NCI-H1436 (cell line): Measurements from ENCODE around the gene ZNF609.

ENCODE experiments used
- DNase-seq: peaks from one replicate; lab custom pipeline; 2025; lab: John Stamatoyannopoulos, UW

ZNF609 gene

GRCh38 chr15:64536244-64536836 is 76.0 kb downstream of the ZNF609 start:
- DNase-seq: no peak

- no peak for DNase-seq
Observed at GRCh38 chr15:64542091-64542490, 81.7 kb downstream of the ZNF609 start.

- no peak for DNase-seq
Observed at GRCh38 chr15:64544450-64544849, 84.1 kb downstream of the ZNF609 start.

- DNase-seq: no peak
Observed at GRCh38 chr15:64547275-64547674, 86.9 kb downstream of the ZNF609 start.

GRCh38 chr15:64548235-64548634 is 87.9 kb downstream of the ZNF609 start:
- DNase-seq: no peak

DNA sequence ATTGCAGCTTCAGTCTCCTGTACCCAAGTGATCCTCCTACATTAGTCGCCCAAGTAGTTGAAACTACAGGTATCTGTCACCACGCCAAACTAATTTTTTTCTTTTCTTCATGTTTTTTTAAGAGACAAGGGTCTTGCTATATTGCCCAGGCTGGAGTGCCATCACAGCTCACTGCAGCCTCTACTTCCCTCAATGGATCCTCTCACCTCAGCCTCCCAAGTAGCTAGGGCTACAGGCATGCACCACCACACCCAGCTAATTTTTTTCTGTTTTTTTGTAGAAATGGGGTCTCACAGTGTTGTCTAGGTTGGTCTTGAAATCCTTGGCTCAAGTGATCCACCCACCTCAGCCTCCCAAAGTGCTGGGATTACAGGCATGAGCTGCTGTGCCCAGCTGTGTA is 89.5 kb downstream of the ZNF609 start:
- no peak for DNase-seq

DNA sequence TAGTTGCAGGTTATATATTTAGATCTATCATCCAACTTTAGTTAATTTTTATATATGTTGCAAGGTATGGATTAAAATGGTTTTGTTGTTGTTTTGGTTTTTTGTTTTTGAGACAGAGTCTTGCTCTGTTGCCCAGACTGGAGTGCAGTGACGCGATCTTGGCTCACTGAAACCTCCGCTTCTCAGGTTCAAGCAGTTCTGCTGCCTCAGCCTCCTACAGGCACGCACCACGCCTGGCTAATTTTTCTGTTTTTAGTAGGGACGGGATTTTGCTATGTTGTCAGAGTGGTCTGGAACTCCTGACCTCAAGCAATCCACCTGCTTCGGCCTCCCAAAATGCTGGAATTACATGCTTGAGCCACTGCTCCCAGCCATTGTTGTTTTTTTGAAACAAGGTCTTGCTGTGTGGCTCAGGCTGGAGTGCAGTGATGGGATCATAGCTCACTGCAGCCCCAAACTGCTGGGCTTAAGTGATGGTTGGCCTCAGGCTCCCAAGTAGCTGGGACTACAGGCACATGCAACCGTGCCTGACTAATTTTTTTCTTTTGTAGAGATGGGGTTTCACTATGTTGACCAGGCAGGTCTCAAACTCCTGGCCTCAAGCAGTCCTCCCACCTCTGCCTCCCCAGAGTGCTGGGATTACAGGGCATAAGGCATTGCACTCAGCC is 92.0 kb downstream of the ZNF609 start:
- no peak for DNase-seq

DNA sequence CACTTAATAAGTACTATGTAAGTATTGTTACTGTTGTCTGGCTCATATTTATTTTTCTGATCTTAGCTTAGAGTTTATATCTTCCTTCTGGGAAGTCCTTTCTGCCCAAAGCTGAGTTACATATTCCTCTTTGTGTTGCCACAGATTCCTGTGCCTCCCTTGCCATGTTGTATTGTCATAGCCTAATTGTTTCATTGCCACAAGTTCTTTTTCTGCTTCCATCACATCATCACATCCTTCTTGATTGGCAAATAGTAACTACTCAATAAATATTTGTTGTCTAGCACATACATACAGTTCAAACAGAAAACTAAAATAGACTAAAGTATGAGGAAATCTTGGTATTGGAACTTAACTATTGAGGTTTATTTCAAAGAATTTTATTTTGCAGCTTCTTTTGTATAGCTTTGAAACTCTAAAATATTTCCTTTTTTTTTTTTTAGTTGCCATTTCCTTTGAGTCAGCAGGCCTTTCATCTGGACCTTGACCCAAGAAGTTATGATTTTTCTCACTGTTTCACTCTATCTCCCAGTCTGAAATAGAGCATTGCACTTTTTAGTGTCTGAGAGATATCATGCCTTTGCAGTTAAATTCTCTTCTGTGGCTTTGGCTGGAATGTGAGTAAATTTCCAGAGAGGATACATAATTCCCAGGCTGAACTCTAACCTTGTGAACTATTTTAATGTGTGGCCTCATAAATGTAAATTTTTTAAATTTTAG is 98.2 kb downstream of the ZNF609 start:
- DNase-seq: no peak

DNA sequence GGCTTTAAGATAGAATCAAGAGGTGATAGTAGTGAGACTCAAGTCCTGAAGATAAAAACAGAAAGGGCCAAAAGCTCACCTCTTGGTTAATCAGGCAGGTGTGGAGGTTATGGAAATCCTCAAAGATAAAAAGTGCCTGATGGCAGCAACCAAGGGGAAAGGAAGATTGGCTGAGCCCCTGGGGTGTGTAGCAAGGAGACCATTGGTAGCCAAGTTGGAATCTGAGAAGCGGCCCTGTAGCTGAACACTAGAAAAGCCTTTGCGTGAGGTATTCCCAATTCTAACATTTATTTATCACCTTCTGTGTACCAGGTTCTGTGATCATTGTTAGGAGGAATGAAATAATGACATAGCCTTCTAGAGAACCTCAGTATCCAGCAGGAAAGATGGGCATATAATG is 98.9 kb downstream of the ZNF609 start:
- no peak for DNase-seq

- DNase-seq: no peak
Observed at GRCh38 chr15:64560501-64560900, 100.1 kb downstream of the ZNF609 start.

GRCh38 chr15:64560998-64561397 is 100.6 kb downstream of the ZNF609 start:
- no peak for DNase-seq

- no peak for DNase-seq
Observed at GRCh38 chr15:64562003-64562640, 101.7 kb downstream of the ZNF609 start.

GRCh38 chr15:64566102-64566501 is 105.7 kb downstream of the ZNF609 start:
- DNase-seq: no peak

DNA sequence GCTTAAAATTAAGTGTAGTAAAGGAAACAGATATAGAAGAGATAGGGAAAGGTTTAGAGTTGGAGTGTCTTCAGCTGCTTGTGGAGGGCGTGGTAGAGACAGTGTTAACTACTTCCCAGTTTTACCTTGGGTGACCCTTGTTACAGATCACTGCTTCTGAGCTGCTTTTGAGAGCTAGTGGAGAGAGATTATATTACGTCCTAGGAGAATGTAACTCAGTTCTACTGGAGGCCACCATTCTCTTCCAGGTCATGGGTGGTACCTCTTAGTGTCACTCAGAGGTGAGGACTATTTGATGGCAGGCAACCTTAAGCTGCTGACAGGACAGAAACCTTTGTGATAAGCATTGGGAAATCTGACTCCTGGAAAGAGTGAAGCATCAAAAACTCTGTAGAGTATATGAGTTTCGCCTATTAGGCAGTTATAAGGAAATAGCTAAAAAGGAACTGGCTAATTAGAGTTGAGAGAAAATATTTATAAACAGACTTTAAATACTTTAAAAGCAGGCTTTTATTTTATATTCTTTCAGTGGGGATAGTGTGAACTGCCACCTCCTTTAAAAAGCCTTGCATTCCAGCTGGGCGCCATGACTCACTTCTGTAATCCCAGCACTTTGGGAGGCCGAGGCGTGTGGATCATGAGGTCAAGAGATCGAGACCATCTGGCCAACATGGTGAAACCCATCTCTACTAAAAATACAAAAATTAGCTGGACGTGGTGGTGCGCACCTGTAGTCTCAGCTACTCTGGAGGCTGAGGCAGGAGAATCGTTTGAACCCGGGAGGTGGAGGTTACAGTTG is 106.5 kb downstream of the ZNF609 start:
- no peak for DNase-seq

DNA sequence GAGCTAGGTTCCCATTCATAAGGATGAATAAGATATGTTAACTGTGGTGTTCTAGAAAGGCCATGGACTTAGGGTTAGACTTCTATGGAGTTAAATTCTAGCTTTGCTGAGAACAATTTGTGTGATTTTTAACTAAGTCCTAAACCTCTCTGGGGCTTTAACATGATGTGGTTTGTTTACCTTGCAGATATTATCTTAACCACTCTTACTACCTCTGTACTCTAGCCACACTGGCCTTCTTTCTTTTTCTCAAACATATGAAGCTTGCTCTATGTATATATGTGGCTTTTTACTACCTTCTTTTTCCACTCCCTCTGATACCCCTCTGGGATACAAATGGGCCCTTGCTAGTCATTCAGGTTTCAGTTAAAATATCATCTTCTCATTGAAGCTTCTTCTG is 108.4 kb downstream of the ZNF609 start:
- DNase-seq: no peak

DNA sequence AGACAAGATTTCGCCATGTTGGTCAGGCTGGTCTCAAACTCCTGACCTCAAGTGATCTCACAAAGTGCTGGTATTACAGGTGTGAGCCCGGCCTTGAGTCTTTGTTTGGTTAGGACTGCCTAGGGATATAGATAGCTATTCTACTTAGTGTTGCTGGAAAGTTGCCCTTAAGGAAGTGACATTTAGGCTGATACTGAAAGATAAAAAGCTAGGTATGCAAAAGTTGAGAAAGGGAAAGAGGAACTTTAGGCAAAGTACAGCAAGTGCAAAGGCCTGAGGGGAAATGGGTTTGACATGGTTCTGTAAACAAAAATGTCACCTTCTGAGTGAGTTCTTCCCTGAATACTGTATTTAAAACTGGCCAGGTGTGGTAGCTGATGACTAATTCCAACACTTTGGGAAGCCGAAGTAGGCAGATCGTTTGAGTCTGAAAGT is 111.5 kb downstream of the ZNF609 start:
- DNase-seq: no peak

DNA sequence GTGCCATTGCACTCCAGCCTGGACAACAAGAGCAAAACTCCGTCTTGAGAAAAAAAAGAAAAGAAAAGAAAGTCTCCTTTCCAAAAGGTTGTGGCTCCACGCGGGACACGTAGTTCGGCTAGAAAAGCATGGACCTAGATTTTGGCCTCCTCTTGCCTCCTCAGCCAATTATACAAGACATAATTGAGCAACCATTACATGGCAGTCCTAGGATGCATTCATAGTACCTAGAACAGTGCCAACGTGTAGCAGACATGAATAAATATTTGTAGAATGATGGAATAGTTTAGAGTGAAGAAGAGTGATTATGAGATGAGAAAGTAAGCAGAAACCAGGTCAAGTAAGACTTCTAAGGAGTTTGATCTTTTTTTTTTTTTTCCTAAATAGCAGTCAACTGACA is 112.5 kb downstream of the ZNF609 start:
- DNase-seq: no peak

GRCh38 chr15:64574301-64575017 is 114.1 kb downstream of the ZNF609 start:
- no peak for DNase-seq

GRCh38 chr15:64580696-64581407 is 120.5 kb downstream of the ZNF609 start:
- no peak for DNase-seq

DNA sequence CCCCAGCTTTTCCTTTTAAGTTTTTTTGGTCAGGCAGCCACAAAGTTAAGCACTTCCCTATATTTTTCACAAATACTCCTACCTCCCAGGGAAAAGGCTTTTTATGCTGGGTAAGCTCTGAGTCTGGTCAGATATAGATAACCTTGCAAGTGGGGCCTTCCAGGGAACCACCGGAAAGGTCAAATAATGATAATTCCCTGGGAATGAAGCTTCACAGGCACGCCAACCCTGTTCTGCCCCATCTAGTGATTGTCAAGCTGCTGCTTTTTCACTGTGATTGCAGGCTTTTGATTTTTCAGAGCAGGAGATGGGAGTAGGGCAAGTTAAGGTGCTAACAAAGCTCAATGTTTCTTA is 121.0 kb downstream of the ZNF609 start:
- DNase-seq: no peak

- DNase-seq: no peak
Observed at GRCh38 chr15:64582202-64582601, 121.8 kb downstream of the ZNF609 start.
